A673 (cell line): ENCODE measurements around the gene FAHD1. TPM values are rescaled to one million over a fixed set of nuclear protein-coding genes. Genes with fewer than 3 reads are reported as not detected.

Experiments used
- BruUV-seq: library from RNA; stranded (reverse); fragments of 400-500 nt; replicated peaks from 2 replicates; lab custom pipeline; 2021; lab: Mats Ljungman, UMichigan
- CTCF ChIA-PET: fragments of 300-600 bp; sonication (Branson Sonifier 250); formaldehyde crosslinking; loops from one replicate; lab custom pipeline; 2022; ENCODE audit warnings: antibody characterized with exemption; lab: Charles Lee
- POLR2A ChIA-PET: fragments of 300-600 bp; sonication (Branson Sonifier 250); formaldehyde crosslinking; loops from one replicate; lab custom pipeline; 2022; ENCODE audit warnings: antibody characterized with exemption; ENCODE audit not compliant: low non-redundant PET; lab: Charles Lee
- DNase-seq: peaks from one replicate; pipeline ENCODE4 v3.0.0-alpha.2; 2015; ENCODE audit warnings: low spot score
- H3K27ac ChIP-seq: fragments of 200-600 bp; sonication (generic); 2 replicates; pipeline ENCODE4 v1.5.1; 2016; ENCODE audit warnings: mixed run types, low read depth, mild to moderate bottlenecking, mixed read lengths, antibody characterized with exemption, low read length; ENCODE audit not compliant: poor library complexity, severe bottlenecking
- H3K27me3 ChIP-seq: fragments of 200-600 bp; sonication (generic); replicated peaks from 2 replicates; pipeline ENCODE4 v1.6.1; 2017; ENCODE audit warnings: mixed run types, low read depth, mild to moderate bottlenecking, mixed read lengths, antibody characterized with exemption, low read length; ENCODE audit not compliant: insufficient read depth, poor library complexity
- H3K36me3 ChIP-seq: fragments of 200-600 bp; sonication (generic); 2 replicates; pipeline ENCODE4 v1.6.1; 2016; ENCODE audit warnings: mixed run types, mild to moderate bottlenecking, mixed read lengths, antibody characterized with exemption, low read length; ENCODE audit not compliant: insufficient read depth, poor library complexity, severe bottlenecking
- H3K4me1 ChIP-seq: fragments of 200-600 bp; sonication (generic); 2 replicates; pipeline ENCODE4 v1.6.1; 2017; ENCODE audit warnings: mixed run types, mild to moderate bottlenecking, mixed read lengths, antibody characterized with exemption, low read length; ENCODE audit not compliant: insufficient read depth, poor library complexity, severe bottlenecking
- H3K4me3 ChIP-seq: fragments of 200-600 bp; sonication (generic); 2 replicates; pipeline ENCODE4 v1.5.1; 2016; ENCODE audit warnings: low read depth, mixed run types, mild to moderate bottlenecking, mixed read lengths, low read length; ENCODE audit not compliant: poor library complexity, severe bottlenecking
- H3K9me3 ChIP-seq: fragments of 200-600 bp; sonication (generic); 2 replicates; pipeline ENCODE4 v1.6.1; 2016; ENCODE audit warnings: mixed run types, low read depth, mild to moderate bottlenecking, mixed read lengths, antibody characterized with exemption, low read length; ENCODE audit not compliant: poor library complexity, severe bottlenecking
- EZH2 ChIP-seq: fragments of 200-600 bp; sonication (generic); IDR thresholded peaks from 2 replicates; pipeline ENCODE4 v1.6.1; 2017; ENCODE audit warnings: borderline replicate concordance, low read depth, mild to moderate bottlenecking, mixed read lengths, antibody characterized with exemption, low read length; ENCODE audit not compliant: poor library complexity, severe bottlenecking
- intact Hi-C: fragments of 100-400 bp; cut with micrococcal nuclease; formaldehyde crosslinking; loops from one replicate; pipeline ENCODE4 v1.10.0; 2022; ENCODE audit not compliant: unreplicated experiment
- total RNA-seq: library from RNA; stranded (reverse); gene quantifications from 2 replicates; pipeline ENCODE4 v1.2.3, GENCODE V29; 2021
- TF ChIP-seq, protein P1 (sequence below): fragments of 300-800, 200-600 bp; sonication (generic); conservative IDR thresholded peaks from 2 replicates; pipeline ENCODE4 v1.5.1; 2017; ENCODE audit warnings: low read depth, mild to moderate bottlenecking, antibody characterized with exemption, low read length, moderate library complexity, mixed read lengths

Gene FAHD1
- total RNA-seq, 1 experiment from 2014 or later = 19.9 TPM

DNA sequence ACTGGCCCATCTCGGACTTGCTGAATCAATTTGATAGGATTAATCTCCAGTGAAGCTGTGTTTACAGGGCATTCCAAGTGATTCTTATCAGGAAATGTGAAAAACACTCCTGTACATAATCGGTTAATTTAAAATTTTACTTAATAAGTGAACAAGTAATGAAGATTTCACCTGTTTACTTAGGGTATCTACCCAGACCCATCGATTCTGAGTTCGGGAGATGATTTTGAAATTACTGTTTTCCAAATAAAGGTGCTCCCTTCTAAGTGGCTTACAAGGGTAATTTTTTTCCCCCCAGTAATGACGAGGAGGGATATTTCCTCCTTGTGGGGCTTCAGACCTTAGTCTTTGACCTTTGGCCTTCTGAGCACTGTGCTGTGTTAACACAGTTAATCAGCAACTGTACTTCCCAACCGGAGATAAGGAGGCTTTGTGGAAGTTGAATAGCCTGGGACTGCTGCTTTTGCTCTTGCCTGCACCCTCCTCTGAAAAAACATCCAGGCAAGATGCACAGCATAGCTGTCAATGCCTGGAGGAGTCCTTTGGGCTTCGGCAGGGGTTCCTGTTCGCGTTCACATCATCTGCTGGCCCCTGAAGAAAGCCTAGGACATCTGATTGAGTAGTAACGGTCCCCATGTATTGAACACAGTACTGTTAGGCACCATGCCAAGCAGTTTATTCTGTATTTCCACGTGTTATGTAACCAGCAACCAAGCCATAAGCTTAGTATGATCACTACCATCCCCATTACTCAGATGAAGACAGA is 1.8 kb downstream of the FAHD1 start:
- Histone ChIP-seq H3K27ac (no peak overlapping the region), H3K36me3 (no peaks in the 10 kb centered on the region), H3K27me3 (no peaks in the 10 kb centered on the region), H3K4me1 (peaks cover 12% of the 10 kb centered on the region), H3K4me3 (peak overlapping the region; percentile 90), H3K9me3 (no peaks in the 10 kb centered on the region)
- ChIA-PET CTCF (no interaction called here), POLR2A (no interaction called here)
- no peak for DNase-seq
- intact Hi-C loops = loop anchor here (10.0 kb wide), 1 partner anchor 54 kb away; the partner anchor contains the start of genes EME2, MRPS34 and NME3
- BruUV-seq = no TSS peak
- TF ChIP-seq EZH2 = no peak
- TF ChIP-seq, protein P1, sequence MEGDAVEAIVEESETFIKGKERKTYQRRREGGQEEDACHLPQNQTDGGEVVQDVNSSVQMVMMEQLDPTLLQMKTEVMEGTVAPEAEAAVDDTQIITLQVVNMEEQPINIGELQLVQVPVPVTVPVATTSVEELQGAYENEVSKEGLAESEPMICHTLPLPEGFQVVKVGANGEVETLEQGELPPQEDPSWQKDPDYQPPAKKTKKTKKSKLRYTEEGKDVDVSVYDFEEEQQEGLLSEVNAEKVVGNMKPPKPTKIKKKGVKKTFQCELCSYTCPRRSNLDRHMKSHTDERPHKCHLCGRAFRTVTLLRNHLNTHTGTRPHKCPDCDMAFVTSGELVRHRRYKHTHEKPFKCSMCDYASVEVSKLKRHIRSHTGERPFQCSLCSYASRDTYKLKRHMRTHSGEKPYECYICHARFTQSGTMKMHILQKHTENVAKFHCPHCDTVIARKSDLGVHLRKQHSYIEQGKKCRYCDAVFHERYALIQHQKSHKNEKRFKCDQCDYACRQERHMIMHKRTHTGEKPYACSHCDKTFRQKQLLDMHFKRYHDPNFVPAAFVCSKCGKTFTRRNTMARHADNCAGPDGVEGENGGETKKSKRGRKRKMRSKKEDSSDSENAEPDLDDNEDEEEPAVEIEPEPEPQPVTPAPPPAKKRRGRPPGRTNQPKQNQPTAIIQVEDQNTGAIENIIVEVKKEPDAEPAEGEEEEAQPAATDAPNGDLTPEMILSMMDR = no peak

DNA sequence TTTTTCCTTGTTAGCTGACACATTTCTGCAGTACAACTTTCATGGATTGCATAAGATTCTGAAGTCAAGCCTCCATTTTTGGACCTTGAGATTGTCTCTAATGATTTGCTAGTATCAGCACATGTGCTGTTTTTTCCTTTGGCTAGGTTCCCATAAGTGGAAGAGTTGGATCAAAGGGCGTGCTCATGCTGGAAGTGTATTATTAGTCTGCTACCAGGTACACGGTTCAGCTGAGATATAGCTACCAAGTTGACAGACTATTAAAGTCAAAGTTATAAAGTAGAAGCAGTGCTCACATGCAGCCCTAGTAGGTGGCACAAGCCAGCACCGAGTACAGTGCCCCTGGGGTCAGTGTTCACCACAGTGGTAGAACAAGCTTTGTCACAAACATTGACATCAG is 3.2 kb downstream of the FAHD1 start:
- H3K4me1 ChIP-seq = peaks cover 12% of the 10 kb centered on the region
- CTCF ChIA-PET = no interaction called here
- intact Hi-C loops = no loop called here
- no peak overlapping the region for H3K4me3 ChIP-seq
- POLR2A ChIA-PET = no interaction called here
- H3K27ac ChIP-seq = no peak overlapping the region
- BruUV-seq = no TSS peak
- no peaks in the 10 kb centered on the region for H3K9me3 ChIP-seq
- TF ChIP-seq EZH2 = no peak
- TF ChIP-seq, protein P1 = no peak
- no peaks in the 10 kb centered on the region for H3K36me3 ChIP-seq
- DNase-seq = no peak
- H3K27me3 ChIP-seq = no peaks in the 10 kb centered on the region

DNA sequence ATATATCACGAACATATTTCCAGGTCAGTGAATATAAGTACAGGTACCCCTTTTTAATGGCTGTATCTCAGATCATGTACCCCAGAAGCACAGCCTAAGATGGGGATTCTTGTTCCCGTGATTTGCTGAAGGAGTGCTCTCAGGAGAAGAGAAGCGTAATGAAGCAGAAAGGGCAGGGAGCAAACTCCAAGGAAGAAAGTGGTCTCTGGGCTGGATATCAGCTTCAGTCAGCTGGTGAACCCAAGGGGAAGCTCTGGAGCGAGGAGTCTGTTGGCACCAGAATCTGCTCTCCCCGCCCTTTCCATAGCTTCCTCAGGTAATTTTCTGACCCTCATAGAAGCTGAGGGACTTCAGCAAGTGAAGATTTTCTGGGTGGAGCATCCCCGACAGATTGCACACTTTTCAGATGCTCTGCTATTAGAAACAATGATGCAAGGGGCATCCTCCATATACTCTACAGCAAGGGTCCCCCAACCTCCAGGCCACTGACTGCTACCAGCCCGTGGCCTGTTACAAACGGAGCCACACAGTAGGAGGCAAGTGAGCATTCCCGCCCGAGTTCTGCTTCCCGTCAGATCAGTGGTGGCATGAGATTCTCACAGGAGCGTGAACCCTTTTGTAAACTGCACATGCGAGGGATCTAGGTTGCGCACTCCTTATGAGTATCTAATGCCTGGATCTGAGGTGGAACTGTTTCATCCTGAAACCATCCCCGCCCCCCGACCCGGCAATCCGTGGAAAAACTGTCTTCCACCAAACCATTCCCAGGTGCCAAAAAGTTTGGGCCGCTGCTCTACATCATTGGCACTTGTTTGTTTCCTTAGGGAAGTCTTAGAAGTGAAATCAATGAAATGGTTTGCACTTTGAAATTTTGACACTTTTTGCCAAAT is 4.4 kb downstream of the FAHD1 start:
- POLR2A ChIA-PET = no interaction called here
- no peak for TF ChIP-seq EZH2
- TF ChIP-seq, protein P1 = no peak
- no peak overlapping the region for H3K4me3 ChIP-seq
- CTCF ChIA-PET = no interaction called here
- H3K27ac ChIP-seq = no peak overlapping the region
- no peaks in the 10 kb centered on the region for H3K27me3 ChIP-seq
- H3K4me1 ChIP-seq = peaks cover 12% of the 10 kb centered on the region
- no peaks in the 10 kb centered on the region for H3K36me3 ChIP-seq
- intact Hi-C loops = no loop called here
- H3K9me3 ChIP-seq = no peaks in the 10 kb centered on the region
- DNase-seq = no peak
- no TSS peak for BruUV-seq
